NOMO-1 treated with DMSO at 0.1 percent for 48 hours (cell line): ENCODE results near the gene PSMD4.
A peak's percentile ranks its signal among the peaks of the same experiment; 100 is the strongest.

Experiments used
- DNase-seq: peaks from one replicate; lab custom pipeline; 2025; ENCODE audit not compliant: unreplicated experiment; lab: John Stamatoyannopoulos, UW

PSMD4 gene

GRCh38 chr1:151293093-151293492 lies 38.6 kb downstream of the PSMD4 start:
- no peak for DNase-seq

DNA sequence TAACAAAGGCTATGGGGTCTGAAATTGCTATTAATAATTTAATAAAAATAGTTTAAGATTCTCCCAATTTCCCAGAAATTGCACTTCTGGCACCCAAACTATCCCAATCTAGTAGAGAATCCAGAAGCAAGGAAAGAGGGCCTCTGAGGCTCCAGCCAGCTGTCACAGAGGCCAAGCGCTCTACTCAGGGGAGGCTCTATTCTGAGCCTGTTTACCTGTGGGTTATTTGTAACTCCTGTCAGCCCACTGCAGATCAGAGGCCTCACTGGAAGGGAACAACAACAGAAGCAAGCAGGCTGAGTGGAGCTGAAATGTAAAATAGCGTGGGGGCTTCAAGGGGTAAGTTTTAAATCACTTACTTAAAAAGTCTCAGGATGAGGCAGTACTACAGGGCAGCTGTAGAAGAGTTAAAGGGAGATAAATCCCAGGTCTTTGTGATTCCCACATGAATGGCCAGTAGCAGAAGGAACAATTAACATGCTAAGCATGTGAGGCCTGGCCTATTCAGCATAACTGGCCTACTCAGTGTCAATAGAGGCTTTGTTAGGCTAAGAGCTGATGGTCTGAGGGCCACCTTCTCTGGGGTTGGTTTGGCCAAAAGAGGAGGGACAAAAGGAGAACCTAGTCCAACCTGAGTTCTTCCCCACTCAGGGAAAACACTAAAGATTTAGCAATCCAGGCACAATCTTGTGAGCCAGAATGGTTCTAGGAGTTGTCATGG lies 40.4 kb downstream of the PSMD4 start:
- no peak for DNase-seq

GRCh38 chr1:151309811-151310323 lies 55.3 kb downstream of the PSMD4 start:
- no peak for DNase-seq

DNA sequence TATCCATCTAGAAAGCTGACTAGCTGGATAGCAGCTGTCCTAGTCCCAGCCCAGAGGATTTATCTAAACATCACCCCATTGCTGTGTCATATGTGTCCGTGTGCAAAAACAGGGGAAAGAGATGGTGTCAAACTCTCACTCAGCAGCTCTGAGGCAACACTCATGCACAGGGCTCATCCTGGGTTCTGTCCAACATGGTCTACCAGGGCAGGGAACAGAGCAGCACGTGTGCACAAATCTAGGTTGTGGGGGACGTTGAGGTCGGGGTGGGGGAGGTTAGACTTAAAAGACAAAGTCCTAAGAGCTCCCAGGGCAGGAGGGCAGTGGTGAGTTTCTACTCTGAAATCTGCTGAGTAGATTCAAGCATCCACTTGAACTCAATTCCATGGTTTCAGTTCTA lies 56.5 kb downstream of the PSMD4 start:
- DNase-seq, result no peak

DNA sequence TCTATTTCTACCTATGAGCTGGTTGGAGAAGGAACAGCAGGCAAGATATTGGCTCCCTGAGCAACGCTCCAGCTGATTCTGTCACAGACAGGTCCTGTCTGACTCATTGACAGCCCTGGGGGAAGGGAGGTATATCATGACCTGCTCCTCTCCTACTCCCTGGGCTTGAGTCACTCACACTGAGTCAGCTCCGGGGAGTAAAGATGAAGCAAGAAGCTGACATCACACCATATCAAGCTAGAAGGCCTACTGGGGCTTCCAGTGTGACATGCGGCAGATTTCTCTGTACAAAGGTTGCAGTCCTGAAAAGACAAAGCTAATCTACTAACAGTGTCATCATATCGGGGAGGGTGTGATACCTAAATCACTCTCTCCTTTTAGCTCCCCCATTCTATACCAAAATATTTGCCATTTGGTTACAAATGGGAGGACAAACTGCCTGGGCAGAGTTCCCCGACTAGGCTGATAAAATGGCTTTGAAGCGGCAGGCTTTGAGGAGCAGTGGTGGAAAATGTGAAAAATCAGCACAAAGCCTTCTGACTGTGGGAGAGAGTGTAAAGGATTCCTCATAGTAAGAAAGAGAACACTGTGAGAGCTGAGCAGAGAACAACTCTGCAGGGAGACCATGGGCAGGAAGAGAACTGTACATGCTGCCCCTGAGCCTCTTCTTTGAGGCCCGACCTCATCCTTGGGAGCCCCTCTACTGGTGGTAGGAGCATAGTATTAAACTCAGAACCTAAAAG lies 57.2 kb downstream of the PSMD4 start:
- DNase-seq, result peak; percentile 89

DNA sequence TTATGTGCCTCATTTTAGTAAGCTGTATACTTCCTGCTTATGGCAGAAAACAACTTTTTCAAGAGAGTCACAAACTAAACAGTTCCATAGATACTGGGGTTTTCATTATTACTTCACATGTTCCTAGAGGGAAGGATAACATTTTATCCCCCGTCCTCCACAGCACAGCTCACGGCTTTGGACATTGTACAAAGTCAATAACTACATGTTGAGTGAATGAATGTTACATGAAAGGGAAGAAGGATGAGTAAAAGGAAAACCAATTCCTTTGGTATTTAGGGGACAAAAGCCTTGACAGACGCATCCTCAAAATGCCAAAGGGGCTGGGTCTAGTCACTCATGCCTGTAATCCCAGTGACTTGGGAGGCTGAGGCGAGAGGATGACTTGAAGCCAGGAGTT lies 57.9 kb downstream of the PSMD4 start:
- no peak for DNase-seq

GRCh38 chr1:151312826-151313225 lies 58.3 kb downstream of the PSMD4 start:
- DNase-seq, result no peak

DNA sequence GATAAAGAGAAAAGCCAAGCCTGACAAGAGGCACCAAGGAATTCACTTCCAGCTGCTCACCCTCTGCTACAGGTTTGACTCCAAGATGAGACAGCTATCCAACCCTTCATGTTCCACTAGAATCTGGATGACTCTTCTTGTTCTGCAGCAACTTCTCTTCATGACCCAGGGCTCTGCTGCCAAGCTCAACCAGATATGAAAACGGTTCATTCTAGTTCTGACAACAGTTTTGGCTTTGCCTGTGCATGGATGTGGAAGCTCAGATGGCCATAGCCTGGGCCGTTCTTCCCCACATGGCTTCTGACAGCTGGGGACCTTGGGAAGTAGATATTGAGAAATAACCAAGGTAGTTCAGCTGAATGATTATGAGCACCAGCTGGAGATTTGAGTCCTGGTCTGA lies 59.0 kb downstream of the PSMD4 start:
- no peak for DNase-seq

- DNase-seq, result no peak
These were observed 59.8 kb downstream of the PSMD4 start for GRCh38 chr1:151314137-151314875.

DNA sequence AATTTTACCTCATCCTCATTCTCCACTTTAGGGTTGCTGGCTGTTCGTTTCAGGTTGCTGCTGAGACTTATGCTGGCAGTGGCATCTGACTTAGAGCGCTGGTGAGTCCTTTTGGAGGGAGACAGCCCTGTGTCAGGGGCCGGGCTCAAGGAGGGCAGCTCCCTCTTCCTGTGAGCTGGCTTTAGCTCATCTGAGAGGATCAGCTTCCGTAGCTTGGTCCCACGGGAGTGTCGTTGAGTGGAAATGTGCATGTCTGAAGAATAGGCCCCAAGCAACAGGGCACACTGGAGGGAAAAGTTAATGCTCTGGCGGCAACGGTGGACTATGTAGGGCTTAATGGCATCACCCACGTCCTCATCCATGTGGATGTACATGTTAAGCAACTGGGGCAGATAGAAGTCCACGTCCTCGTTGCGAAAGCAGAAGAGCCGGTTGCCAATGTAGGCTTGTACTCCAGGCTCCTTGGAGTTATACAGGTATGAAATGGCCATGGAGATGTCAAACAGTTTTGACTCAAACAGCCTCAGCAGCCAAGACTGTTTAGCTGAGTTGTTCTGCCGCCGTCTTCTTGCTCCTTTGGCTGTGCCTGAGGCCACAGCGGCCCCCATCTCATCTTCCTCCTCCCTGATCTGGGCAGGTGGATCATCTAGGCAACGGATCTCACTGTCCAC lies 61.2 kb downstream of the PSMD4 start:
- no peak for DNase-seq
